Panc1 (cell line): Measurements from ENCODE around the gene GPR142. TPM values are rescaled to one million over a fixed set of nuclear protein-coding genes. Genes with fewer than 3 reads are reported as not detected.
"Not testable (repeated sequence)": the region's sequence is repeated elsewhere in the genome, so short reads cannot be mapped to it uniquely, and the experiment has no call there.

Experiments
- ATAC-seq: fragments of 200-7000 bp; cut with Tn5 transposase; 2 replicates; pipeline ENCODE4 v1.9.1; 2020; ENCODE audit warnings: mild to moderate bottlenecking, moderate library complexity
- BruUV-seq: library from RNA; stranded (reverse); fragments of 400-500 nt; replicated peaks from 2 replicates; lab custom pipeline; 2021; lab: Mats Ljungman, UMichigan
- CTCF ChIA-PET: fragments of 300-600 bp; sonication (Branson Sonifier 250); formaldehyde crosslinking; loops from one replicate; lab custom pipeline; 2022; ENCODE audit warnings: antibody characterized with exemption; lab: Charles Lee
- POLR2A ChIA-PET: fragments of 300-600 bp; sonication (Branson Sonifier 250); formaldehyde crosslinking; loops from one replicate; lab custom pipeline; 2022; ENCODE audit warnings: antibody characterized with exemption; lab: Charles Lee
- DNase-seq: peaks from one replicate; pipeline ENCODE4 v3.0.0-alpha.2; 2010; ENCODE audit warnings: low read depth, low spot score
- H3K27ac ChIP-seq: 2 replicates; pipeline ENCODE4 v1.5.1; 2011; ENCODE audit warnings: mild to moderate bottlenecking, low read length, inconsistent platforms
- H3K27me3 ChIP-seq: fragments of 200-500 bp; sonication (Bioruptor generic); 2 replicates; pipeline ENCODE4 v1.6.0; 2014; ENCODE audit warnings: low read length, inconsistent platforms; ENCODE audit not compliant: control insufficient read depth, insufficient read depth
- H3K36me3 ChIP-seq: fragments of 200-500 bp; sonication (Bioruptor generic); 2 replicates; pipeline ENCODE4 v1.5.1; 2014; ENCODE audit warnings: inconsistent platforms, mild to moderate bottlenecking, low read length, moderate library complexity; ENCODE audit not compliant: control insufficient read depth, insufficient read depth
- H3K4me1 ChIP-seq: 2 replicates; pipeline ENCODE4 v1.5.1; 2011; ENCODE audit warnings: inconsistent platforms, mild to moderate bottlenecking, low read length, moderate library complexity; ENCODE audit not compliant: control insufficient read depth, insufficient read depth
- H3K4me3 ChIP-seq, 2 experiments: 2 replicates each; pipeline ENCODE4 v1.5.1; 2011 to 2012; ENCODE audit warnings: low read depth in 2 of 2, low read length in 2 of 2, mild to moderate bottlenecking in 2 of 2, inconsistent platforms in 1 of 2, moderate library complexity in 1 of 2
- H3K9me3 ChIP-seq: fragments of 200-500 bp; sonication (Bioruptor generic); 2 replicates; pipeline ENCODE4 v1.5.1; 2014; ENCODE audit warnings: low read depth, mild to moderate bottlenecking, inconsistent platforms, low read length, moderate library complexity; ENCODE audit not compliant: control insufficient read depth, insufficient read depth
- CTCF ChIP-seq: fragments of 450-650 bp; IDR thresholded peaks from 2 replicates; pipeline ENCODE4 v1.5.1; 2017; ENCODE audit warnings: mild to moderate bottlenecking
- POLR2AphosphoS5 ChIP-seq: IDR thresholded peaks from 2 replicates; pipeline ENCODE4 v1.6.1; 2012; ENCODE audit warnings: mild to moderate bottlenecking, low read depth, low read length, moderate library complexity
- REST ChIP-seq, 2 experiments: IDR thresholded peaks; 2 replicates each; pipeline ENCODE4 v1.6.1; 2011 to 2012; ENCODE audit warnings: low read depth in 2 of 2, control low read depth in 1 of 2, low read length in 1 of 2, mild to moderate bottlenecking in 1 of 2, moderate library complexity in 1 of 2; ENCODE audit not compliant: insufficient read depth in 1 of 2
- SIN3A ChIP-seq: IDR thresholded peaks from 2 replicates; pipeline ENCODE4 v1.6.1; 2012; ENCODE audit warnings: low read depth, mild to moderate bottlenecking, low read length, moderate library complexity, borderline replicate concordance; ENCODE audit not compliant: insufficient read depth
- TCF7L2 ChIP-seq: IDR thresholded peaks from 2 replicates; pipeline ENCODE4 v1.6.1; 2011; ENCODE audit warnings: mild to moderate bottlenecking, low read depth, low read length, inconsistent platforms
- in situ Hi-C: cut with HindIII; loops from 2 replicates; pipeline ENCODE4 v1.10.0; 2016; ENCODE audit warnings: low sequenced_read_pairs, low pct_unique_long_range_greater_than_20kb
- intact Hi-C: fragments of 100-400 bp; cut with micrococcal nuclease; formaldehyde crosslinking; loops from one replicate; pipeline ENCODE4 v1.10.0; 2022; ENCODE audit not compliant: unreplicated experiment
- total RNA-seq: library from RNA; stranded (reverse); gene quantifications from one replicate; pipeline ENCODE4 v1.2.1, GENCODE V29; 2021; ENCODE audit not compliant: unreplicated experiment

GPR142 gene
- total RNA-seq, 1 experiment from 2014 or later: not detected

- CTCF ChIA-PET: no interaction called here
- intact Hi-C loops (no loop called here), in situ Hi-C loops (no loop called here)
- no peak overlapping the region for H3K27ac ChIP-seq
- POLR2A ChIA-PET: no interaction called here
- ATAC-seq: no peak
- DNase-seq: no peak
- H3K4me3 ChIP-seq: no peak overlapping the region
- H3K9me3 ChIP-seq: no peaks in the 10 kb centered on the region
- no peaks in the 10 kb centered on the region for H3K4me1 ChIP-seq
- H3K36me3 ChIP-seq: no peaks in the 10 kb centered on the region
- TF ChIP-seq POLR2AphosphoS5 (no peak), REST (IDR thresholded peaks at IDR 0.05; ENCODE audit: insufficient read depth in 1 of 2, low read depth in 2 of 2, low read length in 1 of 2) (no peak), SIN3A (no peak), CTCF (no peak), TCF7L2 (no peak)
- no peaks in the 10 kb centered on the region for H3K27me3 ChIP-seq
- no TSS peak for BruUV-seq
These were observed 37.5 kb downstream of the GPR142 start for GRCh38 chr17:74404789-74405188.

GRCh38 chr17:74405311-74405710, 38.0 kb downstream of the GPR142 start:
- in situ Hi-C loops, POLR2A ChIA-PET: not testable (repeated sequence)

GRCh38 chr17:74407384-74407783, 40.1 kb downstream of the GPR142 start:
- intact Hi-C loops: no loop called here
- Histone ChIP-seq H3K36me3 (no peaks in the 10 kb centered on the region), H3K9me3 (no peaks in the 10 kb centered on the region), H3K4me1 (no peaks in the 10 kb centered on the region), H3K27ac (no peak overlapping the region), H3K27me3 (no peaks in the 10 kb centered on the region), H3K4me3 (no peak overlapping the region)
- TF ChIP-seq POLR2AphosphoS5: no peak
- TF ChIP-seq TCF7L2: no peak
- TF ChIP-seq SIN3A: no peak
- TF ChIP-seq CTCF: no peak
- TF ChIP-seq REST (IDR thresholded peaks at IDR 0.05; ENCODE audit: insufficient read depth in 1 of 2, low read depth in 2 of 2, low read length in 1 of 2): no peak
- no peak for ATAC-seq
- in situ Hi-C loops: no loop called here
- BruUV-seq: no TSS peak
- DNase-seq: no peak
- ChIA-PET POLR2A (no interaction called here), CTCF (no interaction called here)

More at GRCh38 chr17:74405311-74405710, 38.0 kb downstream of the GPR142 start:
- DNase-seq, CTCF ChIA-PET, H3K27ac ChIP-seq, H3K27me3 ChIP-seq, intact Hi-C loops, H3K36me3 ChIP-seq, H3K9me3 ChIP-seq, H3K4me1 ChIP-seq, H3K4me3 ChIP-seq, ATAC-seq, BruUV-seq: not testable (repeated sequence)
